GM19467 (cell line): ENCODE data around the gene VAV2.

Experiments used
- ATAC-seq: cut with Tn5 transposase; IDR thresholded peaks from one replicate; pipeline ENCODE4 v1.9.1; 2021; ENCODE audit warnings: mild to moderate bottlenecking, moderate library complexity; ENCODE audit not compliant: unreplicated experiment

The VAV2 gene

GRCh38 chr9:133893191-133893994 is 98.7 kb downstream of the VAV2 start:
- ATAC-seq, result no peak

GRCh38 chr9:133892193-133892920 is 99.8 kb downstream of the VAV2 start:
- ATAC-seq, result no peak

- ATAC-seq, result no peak
These were observed 100.4 kb downstream of the VAV2 start for GRCh38 chr9:133891741-133892140.

- ATAC-seq, result no peak
These were observed 101.5 kb downstream of the VAV2 start for GRCh38 chr9:133890583-133890982.

GRCh38 chr9:133889584-133890301 is 102.4 kb downstream of the VAV2 start:
- ATAC-seq, result no peak

- no peak for ATAC-seq
These were observed 103.2 kb downstream of the VAV2 start for GRCh38 chr9:133888809-133889491.

GRCh38 chr9:133888048-133888808 is 103.9 kb downstream of the VAV2 start:
- ATAC-seq, result no peak

GRCh38 chr9:133887540-133888047 is 104.5 kb downstream of the VAV2 start:
- no peak for ATAC-seq

- ATAC-seq, result no peak
These were observed 105.3 kb downstream of the VAV2 start for GRCh38 chr9:133886563-133887501.

GRCh38 chr9:133884907-133885744 is 107.0 kb downstream of the VAV2 start:
- no peak for ATAC-seq

GRCh38 chr9:133882849-133883755 is 109.0 kb downstream of the VAV2 start:
- ATAC-seq, result no peak

GRCh38 chr9:133881671-133882381 is 110.3 kb downstream of the VAV2 start:
- no peak for ATAC-seq

GRCh38 chr9:133880851-133881661 is 111.1 kb downstream of the VAV2 start:
- no peak for ATAC-seq

- no peak for ATAC-seq
These were observed 112.0 kb downstream of the VAV2 start for GRCh38 chr9:133880136-133880535.

- no peak for ATAC-seq
These were observed 112.5 kb downstream of the VAV2 start for GRCh38 chr9:133879615-133880014.

GRCh38 chr9:133878402-133878801 is 113.7 kb downstream of the VAV2 start:
- ATAC-seq, result no peak
